GM21723 (cell line): ENCODE measurements around the gene SDHB.
A peak's percentile ranks its signal among the peaks of the same experiment; 100 is the strongest.

ENCODE experiments used
- ATAC-seq: cut with Tn5 transposase; IDR thresholded peaks from one replicate; pipeline ENCODE4 v1.9.1; 2021; ENCODE audit warnings: mild to moderate bottlenecking, moderate library complexity; ENCODE audit not compliant: unreplicated experiment

The SDHB gene

DNA sequence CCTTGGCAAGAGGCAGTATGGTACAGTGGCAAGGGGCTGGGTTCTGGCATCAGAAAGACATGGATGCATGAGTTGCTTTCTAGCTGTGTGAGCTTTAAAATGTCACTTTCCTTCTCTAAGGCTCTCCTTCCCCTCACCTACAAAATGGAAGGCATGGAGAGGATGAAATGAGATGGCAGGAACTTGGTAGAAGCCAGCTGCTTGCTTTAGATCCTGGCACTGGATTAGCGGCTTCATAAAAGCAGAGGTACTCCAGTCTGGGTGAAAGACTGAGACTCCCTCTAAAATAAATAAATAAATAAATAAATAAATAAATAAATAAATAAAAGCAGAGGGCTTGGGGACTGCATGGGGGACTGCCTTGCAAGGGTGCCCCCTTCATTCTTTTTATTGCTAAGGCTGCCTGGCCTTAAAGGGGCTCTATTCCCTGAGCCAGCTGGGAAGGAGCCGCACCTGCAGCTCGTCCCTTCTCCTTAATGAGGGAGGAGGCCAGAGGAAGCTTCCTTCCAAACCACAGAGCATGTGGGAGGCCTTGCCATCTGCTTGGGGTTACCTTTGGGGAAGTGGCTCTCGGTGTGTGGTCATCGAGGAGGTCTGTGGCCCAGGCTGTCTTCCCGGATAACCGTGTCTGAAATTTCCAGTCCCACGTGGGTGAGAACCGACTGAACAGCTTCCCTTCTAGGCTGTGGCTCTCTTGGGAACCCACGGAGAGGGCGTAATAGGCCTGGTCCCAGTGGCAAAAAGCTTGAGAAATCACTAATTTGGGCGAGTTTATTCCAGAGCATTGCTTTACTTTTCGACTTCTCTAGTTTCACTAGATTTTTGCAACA is 40.1 kb downstream of the SDHB start:
- ATAC-seq: no peak

DNA sequence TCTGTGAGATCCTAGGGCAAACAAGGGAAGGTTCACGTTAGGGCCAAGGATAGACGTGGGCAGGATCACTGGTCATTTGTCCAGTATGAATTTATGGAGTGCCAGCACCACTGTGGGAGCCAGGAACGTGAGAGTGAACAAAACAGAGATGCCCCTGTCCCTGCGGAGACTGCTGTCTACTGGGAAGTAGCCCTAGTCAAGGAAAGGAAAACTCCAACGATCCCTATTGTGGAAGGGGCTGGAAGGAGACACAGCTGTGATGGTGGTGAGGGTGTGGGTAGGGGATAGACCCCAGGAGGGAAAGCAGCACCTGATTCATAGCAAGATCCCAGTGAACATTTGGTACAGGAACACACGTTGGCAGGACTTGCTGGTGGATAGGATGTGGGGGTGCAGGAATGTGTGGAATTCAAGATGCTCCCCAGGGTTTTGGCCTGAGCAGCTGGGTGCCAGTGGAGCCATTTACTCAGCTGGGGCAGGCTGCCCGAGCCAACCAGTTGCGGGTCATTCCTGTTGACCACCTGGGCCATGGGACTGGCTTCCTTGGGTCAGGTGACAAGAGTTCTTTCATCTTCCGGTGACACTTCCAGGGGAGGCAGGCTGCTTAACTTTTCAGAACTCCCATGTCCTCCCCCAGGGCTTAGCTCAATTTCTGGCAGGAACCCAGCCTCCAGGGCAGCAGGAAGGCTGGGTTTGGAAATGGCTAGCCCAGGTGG is 40.9 kb downstream of the SDHB start:
- no peak for ATAC-seq

DNA sequence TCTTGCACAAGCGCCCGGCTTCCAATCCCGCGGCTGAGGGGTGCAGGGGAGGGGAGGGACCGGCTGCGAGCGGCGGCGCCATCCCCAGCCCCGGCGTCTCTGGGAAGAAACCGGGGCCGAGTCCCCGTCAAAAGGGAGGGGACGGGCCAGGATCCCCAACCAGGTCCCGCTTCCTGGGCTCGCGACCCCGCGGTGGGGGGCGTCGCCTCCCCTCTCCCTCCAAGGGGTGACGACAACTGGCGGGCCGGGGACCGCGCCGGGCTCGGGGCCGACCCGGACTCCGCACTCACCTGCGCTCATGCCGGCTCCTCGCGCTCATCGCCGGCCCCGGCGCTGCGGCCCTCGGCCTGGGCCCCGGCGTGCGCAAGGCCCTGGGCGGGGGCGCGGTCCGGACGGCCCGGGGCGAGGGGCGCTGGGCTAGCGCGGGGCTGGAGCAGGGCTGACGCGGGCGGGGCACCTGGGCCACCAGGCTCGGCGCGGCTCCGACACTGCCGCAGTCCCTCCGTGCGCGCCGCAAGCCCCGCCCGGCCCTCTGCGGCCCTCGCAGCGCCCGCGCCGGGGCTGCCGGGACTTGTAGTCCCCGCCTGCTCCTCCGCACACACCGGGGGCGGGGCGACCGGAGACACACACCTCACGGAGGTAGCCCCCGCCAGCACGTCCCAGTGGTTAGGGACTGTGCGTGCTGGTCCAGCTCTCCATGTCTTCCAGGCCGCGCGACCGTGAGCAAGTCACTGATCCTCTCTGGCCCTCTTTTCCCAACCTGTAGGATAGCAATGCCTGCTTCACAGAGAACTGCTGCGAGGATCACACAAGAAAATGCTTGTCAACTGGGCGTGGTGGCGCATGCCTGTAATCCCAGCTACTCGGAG is 42.2 kb downstream of the SDHB start, which contains the start of gene ATP13A2:
Gene ATP13A2, minus strand, starts transcription at position 490 of the 869 bp plus-strand sequence. Its CDS starts 190 bp downstream, at position 300.
- peak; percentile 88 for ATAC-seq

DNA sequence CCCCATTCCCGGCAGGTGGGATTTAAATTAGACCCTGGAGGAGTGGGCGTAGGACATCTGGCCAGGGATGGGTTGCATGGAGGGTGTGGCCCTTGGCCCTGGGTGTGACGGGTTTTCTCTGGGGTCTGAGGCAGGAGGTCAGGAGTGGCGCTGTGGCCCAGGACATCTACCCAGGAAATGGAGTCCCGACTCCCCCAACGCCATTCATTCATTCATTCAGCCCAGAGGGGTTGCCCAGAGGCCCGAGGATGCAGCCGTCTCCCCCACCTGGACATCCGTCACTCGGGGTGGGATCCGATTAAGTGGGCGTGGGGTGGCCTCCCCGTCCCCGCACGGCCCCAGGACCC is 42.8 kb downstream of the SDHB start:
- peak; percentile 4 for ATAC-seq

DNA sequence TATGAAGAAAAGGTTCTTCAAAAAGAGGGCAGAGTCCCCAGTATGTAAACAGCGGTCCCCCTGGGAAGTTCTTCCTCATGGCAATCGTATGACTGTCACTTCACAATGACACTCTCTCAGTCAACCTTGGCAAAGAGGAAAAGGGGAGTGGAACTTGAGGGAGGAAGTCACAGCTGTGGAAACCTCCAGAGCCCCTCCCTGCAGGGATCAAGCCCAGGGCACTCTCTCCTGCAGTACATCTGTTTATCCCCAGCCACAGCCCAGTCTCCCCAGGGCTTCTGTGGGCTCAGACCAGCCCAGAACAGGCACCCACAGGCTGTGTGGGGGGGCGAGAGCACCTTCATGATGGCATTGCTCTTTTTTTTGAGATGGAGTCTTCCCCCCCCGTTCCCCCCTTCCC is 44.1 kb downstream of the SDHB start:
- no peak for ATAC-seq

DNA sequence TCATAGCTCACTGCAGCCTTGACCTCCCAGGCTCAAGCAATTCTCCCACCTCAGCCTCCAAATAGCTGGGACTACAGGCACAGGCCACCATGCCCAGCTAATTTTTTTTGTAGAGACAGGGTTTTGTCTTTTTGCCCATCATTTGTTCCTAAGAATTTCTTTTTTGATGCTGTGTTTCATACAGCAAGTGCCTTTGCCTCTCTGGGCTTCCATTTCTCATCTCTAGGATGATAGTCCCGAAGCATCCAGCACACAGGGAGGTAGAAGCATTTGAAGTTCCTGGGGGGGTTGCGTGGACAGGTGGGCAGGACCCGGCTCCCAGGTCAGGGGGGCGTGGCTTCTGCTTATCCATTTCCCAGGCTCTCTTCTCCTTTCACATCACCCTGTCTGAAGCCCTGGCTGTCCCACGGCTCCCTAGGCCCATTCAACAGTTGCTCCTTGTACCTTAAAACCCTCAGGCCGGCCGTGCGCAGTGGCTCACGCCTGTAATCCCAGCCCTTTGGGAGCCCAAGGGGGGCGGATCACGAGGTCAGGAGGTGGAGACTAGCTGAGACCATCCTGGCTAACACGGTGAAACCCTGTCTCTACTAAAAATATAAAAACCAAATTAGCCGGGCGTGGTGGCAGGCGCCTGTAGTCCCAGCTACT is 45.5 kb downstream of the SDHB start:
- no peak for ATAC-seq

DNA sequence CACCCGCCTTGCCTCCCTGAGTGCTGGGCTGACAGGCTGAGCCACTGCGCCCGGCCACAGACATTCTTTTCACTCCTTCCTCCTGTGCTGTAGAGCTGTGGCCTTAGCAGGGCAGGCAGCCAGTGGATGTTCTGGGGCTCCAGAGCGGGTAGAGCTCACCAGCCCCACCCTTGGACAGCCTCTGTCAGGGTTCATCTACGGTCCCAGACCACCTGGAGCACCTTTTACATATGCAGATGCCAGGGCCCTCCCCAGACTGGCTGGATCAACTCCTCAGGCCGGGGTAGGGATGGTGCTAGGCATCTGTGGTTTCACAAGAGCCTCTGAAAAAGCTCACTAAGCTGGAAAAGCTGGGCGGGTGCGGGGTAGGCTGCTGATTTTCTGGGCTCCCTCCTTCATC is 46.7 kb downstream of the SDHB start:
- no peak for ATAC-seq

DNA sequence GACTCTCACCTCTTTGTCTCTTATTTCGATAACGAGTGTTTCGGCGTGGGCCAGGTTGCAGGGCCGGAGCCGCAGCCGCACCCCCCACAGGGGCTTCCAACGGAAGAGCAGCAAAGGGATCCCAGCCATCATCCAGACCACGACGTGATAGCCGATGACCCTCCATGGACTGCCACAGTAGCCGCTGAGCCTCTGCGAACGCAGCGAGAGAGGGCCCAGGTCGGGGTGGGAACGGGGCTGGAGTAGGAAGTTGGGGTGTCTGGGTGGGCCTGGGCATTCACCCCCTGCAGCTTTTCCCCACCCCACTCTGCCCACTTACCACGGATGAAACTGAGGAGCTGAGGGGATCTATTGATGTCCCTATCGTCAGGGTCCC is 48.5 kb downstream of the SDHB start:
- no peak for ATAC-seq

DNA sequence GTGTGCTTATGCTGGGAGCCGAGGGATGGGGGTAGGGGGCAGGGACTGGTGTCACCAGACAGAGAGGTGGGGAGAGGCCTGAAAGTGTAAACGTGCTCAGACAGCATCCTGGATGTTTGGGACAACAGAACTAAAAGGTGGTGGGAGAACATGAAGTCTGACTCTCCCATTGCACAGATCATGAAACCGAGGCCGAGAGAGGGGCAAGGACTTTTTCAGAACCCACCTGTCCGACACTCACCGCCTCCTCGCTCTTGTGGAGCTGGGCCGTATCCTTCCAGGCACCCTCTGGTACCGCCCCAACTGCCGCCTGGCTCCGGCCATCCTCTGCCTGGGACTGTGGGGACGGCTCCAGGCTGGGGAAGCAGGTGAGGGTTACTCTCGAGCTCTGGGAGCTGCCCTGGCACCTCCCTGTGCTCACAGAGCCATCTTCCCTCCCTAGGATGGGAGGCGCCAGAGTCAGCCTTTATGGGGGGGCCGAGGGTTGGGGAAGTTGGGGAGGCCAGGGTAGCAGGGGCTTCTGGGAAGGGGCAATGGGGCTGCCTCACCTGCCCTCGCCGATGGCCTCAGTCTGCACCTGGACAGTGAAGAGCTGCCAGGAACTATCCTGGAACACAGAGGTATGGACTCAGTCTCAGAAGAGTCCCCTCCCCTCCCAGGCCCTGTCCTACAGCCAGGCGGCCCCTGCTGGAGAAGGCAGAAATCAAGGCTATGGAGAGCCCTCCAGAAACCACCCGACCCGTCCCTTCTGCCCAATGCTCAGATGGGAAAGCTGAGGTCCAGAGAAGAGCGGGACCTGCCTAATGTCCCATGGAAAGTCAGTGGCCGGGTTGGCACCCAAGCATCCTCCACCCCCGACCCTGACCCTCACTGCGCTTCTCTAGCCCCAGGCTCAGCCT is 49.1 kb downstream of the SDHB start:
- no peak for ATAC-seq

DNA sequence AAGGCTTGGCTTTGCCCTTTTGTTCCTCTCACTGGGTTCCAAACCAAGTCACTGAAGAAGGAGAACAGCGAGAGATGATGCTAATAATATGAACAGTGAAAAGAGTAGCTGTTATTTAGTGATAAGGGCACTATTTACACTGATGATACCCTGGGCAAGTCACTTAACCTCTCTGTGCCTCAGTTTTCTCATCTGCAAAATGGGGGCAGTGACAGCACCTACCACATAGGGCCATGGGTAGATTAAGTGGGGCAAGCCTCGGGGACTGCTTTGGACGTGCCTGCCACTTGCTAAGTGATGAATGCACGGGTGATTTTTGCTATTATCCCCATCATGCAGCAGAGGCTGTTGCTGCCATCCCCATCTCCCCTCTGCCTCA is 51.3 kb downstream of the SDHB start:
- no peak for ATAC-seq

DNA sequence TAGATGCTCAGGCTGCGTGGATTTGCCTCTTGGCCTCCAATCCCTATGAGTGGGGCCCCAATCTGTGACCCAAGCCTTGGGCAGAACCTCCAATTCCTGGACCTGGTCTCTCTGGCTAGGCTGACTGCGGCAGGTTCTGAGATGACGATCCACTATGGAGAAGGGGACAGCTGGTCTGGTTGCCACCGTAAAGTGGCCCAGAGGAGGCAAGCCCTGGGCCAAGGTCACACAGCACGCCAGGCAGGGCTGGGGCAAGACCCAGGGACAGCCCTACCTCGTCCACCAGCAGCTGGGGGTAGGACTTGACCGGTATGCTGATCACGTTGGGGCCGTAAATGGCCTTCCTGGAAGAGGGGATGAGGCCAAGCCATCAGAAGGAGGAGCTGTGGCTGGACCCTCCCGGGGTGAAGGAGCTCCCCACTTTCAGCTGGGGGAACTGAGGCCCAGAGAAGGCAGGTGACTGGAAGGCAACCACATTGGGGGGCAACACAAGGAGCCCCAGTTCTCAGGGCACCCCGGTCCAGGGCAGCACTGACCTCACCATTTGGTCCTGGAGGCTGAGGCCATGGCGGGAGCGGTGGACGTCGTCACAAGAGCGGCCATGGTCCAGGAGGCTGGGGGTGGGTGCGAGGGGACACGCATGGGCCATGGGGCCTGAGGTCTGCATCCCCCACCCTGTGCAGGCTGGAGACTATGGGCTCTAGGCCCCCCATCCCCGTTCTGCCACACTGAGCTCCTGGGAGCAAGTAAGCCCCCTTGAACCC is 51.9 kb downstream of the SDHB start:
- ATAC-seq: no peak

DNA sequence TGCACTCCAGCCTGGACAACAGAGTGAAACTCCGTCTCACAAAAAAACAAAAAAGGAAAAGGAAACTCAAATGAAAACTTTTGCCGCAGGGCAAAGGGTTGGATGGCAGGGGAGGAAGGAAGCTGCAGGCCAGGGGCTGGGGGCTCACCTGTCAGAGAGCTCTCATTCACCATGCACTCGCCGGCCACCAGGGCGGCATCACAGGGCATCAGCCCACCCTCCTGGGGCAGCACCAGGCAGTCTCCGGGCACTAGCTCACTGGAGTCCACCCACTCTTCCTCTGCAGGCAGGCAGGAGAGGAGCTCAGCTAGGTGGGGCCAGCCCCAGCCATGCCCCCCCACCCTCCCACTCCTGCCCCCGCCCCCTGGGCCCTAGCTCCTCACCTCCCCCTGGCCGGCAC is 54.0 kb downstream of the SDHB start:
- ATAC-seq: no peak

DNA sequence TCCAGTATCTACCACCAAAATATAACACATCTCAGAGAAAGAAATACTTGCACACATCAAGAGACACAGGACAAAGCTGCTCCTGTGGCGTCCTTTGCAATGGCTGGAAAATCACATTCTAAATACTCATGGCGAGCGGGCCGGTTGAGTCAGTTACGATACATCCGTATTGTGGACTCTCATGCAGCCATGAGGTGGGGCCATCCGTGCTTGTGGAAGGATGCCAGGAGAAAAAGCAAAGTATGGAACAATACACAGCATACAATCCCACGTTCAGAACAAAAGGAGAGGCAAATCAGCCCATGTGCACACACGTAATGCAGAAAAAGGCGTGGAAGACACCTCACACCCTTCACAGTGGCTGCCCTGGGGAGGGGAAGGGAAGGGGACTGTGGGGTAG is 55.2 kb downstream of the SDHB start:
- no peak for ATAC-seq

DNA sequence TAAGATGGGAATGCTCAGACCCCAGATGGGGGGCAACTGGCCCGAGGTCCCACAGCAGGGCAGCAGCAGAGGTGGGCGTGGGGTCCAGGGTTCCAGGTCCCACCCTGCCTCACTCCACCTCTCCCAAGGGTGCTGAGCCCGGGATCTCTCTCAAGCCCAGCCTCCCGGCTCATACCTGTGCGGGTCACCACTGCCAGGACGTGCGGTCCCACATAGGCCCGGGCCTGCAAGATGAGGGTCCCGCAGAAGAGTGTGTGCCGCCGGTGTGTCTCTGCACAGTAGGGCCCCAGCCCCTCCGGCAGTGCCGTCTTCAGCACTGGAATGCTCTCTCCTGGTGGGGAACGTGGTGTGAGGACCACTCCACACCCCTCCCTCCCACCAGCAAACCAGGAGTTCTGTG is 57.0 kb downstream of the SDHB start:
- ATAC-seq: no peak

DNA sequence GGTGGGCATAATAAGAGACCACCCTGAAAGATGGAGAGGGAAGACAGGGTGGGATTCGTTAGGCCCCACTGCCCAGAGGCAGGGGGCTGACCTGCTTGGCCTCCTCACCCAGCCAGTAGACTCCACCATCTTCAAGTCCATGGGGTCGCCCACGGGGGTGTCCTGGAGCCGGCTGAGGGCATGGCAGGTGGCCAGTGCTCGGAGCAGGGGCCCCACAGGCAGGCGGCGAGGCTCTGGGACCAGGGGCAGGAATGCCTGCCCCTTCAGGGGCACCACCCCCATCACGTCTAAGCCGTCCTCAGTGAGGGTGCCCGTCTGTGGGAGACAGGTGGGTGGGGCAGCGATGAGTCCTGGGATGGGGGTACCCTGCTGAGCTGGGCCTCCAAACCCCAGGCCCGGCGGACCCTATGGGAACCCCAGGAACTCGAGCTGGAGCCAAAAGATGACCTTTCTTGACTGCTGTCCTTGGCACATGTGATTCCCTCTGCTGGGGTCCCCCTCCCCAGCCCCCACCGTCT is 60.3 kb downstream of the SDHB start:
- ATAC-seq: no peak

DNA sequence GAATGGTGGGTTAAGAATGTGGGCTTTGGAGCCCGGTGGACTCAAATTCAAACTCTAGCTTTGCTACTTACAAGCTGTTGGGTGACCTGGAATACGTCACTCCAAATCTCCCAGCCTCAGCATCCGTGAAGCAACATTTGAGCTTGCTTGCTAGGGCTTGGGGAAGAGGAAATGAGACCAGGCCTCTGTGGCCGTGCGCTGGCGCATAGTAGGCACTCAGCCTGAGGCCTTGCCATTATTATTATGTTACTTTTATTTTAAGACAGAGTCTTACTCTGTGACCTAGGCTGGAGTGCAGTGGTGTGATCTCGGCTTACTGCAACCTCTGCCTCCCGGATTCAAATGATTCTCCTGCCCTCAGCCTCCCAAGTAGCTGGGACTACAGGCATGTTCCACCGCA is 61.2 kb downstream of the SDHB start:
- no peak for ATAC-seq

DNA sequence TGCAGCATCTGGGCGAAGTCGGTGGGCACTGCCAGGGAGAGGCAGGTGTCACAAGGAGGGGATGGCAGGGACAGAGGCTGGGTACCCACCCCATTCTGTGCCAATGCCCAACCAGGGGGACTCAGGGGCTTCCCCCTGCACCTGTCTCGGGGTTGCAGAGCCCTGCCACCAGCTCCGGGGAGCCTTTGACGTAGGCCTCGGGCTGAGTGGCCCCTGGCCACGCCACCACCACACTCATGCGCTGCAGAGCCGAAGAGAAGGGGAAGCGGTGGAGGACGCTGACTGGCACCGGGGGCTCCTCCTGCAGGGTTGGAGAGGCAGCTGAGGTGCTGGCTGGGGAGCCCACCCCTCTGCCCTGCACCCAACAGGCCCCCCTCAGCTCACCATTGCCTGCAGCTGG is 61.7 kb downstream of the SDHB start:
- ATAC-seq: no peak

DNA sequence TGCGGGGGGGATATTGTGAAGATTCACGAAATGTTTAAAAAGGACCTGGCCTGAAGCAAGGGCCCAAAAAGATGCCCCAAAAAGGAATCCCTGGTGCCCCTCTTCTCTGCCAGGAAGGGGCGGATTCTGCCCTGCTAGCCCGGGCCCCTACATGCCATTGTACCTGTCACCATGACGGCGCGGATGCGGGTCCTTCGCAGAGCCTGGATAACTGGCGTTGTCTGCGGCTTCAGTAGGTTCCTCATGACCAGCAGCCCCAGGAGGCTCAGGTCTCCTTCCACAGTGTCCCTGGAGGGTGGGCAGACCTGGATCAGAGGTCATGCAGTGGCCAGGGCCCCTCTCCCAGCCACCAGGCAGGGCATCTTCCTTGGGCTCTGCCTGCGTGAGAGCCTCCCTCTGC is 62.3 kb downstream of the SDHB start:
- ATAC-seq: no peak
